Measurements from ENCODE around the gene RABAC1. TPM values are rescaled to one million over a fixed set of nuclear protein-coding genes. Genes with fewer than 3 reads are reported as not detected.

The RABAC1 gene
- polyA plus RNA-seq, 1 donor (not counting 4 experiments of a cell fraction or from before 2014, with no cell fraction given) = 107 TPM

DNA sequence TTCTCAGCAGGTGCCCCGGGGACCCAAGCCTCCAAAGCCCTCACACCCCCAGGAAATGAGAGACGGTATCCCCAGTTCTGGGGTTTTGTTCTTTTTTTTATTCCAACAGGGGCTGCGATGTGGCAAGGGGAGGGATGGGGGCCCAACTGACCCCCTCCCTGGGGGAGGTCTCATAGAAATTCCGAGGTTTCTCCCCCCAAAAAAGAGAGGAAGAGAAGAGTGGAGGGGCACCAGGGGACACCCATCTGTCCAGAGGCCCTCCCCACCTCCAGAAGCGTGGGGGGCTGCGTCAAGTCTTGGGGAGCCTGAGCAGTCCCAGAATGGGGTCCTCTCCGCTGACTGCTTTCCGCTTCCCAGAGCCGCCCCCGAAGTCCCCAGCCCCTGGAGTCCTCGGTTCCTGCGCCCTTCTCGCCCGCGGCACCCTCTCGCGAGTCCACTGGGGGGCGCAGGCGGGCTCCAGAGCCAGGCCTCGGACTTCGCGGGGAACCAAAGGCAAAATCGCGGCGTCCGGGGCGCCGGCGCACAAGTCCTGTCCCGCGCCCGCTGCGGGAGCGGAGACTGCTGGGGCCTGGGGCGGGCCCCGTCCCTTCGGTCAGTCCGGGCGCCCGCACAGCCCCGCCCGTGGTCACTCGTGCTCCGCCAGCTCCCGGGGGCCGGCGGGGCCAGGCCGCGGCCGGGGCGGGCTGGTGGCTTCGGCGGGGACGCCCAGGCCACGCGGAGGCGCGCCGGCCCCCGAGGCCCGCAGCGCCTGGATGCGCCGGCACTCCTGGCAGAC is 39.3 kb upstream of the RABAC1 start:
- TF ChIP-seq EZH2 (IDR thresholded peaks at IDR 0.05; ENCODE audit: low read length) = no peak
- TF ChIP-seq, protein P1, sequence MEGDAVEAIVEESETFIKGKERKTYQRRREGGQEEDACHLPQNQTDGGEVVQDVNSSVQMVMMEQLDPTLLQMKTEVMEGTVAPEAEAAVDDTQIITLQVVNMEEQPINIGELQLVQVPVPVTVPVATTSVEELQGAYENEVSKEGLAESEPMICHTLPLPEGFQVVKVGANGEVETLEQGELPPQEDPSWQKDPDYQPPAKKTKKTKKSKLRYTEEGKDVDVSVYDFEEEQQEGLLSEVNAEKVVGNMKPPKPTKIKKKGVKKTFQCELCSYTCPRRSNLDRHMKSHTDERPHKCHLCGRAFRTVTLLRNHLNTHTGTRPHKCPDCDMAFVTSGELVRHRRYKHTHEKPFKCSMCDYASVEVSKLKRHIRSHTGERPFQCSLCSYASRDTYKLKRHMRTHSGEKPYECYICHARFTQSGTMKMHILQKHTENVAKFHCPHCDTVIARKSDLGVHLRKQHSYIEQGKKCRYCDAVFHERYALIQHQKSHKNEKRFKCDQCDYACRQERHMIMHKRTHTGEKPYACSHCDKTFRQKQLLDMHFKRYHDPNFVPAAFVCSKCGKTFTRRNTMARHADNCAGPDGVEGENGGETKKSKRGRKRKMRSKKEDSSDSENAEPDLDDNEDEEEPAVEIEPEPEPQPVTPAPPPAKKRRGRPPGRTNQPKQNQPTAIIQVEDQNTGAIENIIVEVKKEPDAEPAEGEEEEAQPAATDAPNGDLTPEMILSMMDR (optimal IDR thresholded peaks at IDR 0.05 in 1 of 3, IDR thresholded peaks at IDR 0.05 in 1 of 3, conservative IDR thresholded peaks at IDR 0.05 in 1 of 3; ENCODE audit: extremely low read depth in 1 of 3, insufficient read depth in 2 of 3, low read length in 3 of 3) = peak; percentile 43 to 85 (median 61)
- dilution Hi-C loops (cut with MboI; ENCODE audit: extremely low pct_ligation_motif_present, low sequenced_read_pairs) = no loop called here
- Histone ChIP-seq H3K79me2 (ENCODE audit: control insufficient read depth, insufficient read depth, low read length) (no peaks in the 10 kb centered on the region), H3K4me2 (ENCODE audit: control insufficient read depth, extremely low read depth, insufficient read depth, low read depth, low read length) (peak overlapping the region; percentile 32), H3K9me3 (ENCODE audit: control insufficient read depth, low read depth, low read length) (no peaks in the 10 kb centered on the region), H3K27ac (ENCODE audit: control insufficient read depth, insufficient read depth, low read length) (no peak overlapping the region), H3K4me3 (ENCODE audit: control insufficient read depth in 2 of 3, extremely low read depth in 1 of 3, insufficient read depth in 2 of 3, low read depth in 1 of 3, low read length in 3 of 3) (no peak overlapping the region), H3K4me1 (ENCODE audit: control insufficient read depth, extremely low read depth, insufficient read depth, low read length) (no peaks in the 10 kb centered on the region), H3K36me3 (ENCODE audit: control insufficient read depth in 2 of 2, extremely low read depth in 1 of 2, insufficient read depth in 2 of 2, low read length in 2 of 2) (no peaks in the 10 kb centered on the region), H3K9ac (ENCODE audit: control insufficient read depth, extremely low read depth, insufficient read depth, low read length) (no peak overlapping the region), H2AFZ (ENCODE audit: control insufficient read depth, low read length) (no peak overlapping the region), H3K27me3 (ENCODE audit: control insufficient read depth, extremely low read depth, insufficient read depth, low read length) (peaks cover 70% of the 10 kb centered on the region), H3K9me1 (ENCODE audit: control insufficient read depth, extremely low read depth, insufficient read depth, low read length) (no peaks in the 10 kb centered on the region), H4K20me1 (ENCODE audit: control insufficient read depth, extremely low read depth, insufficient read depth, low read length) (no peaks in the 10 kb centered on the region)
- DNase-seq (ENCODE audit: low read depth, low spot score) = no peak
- FAIRE-seq = no peak

DNA sequence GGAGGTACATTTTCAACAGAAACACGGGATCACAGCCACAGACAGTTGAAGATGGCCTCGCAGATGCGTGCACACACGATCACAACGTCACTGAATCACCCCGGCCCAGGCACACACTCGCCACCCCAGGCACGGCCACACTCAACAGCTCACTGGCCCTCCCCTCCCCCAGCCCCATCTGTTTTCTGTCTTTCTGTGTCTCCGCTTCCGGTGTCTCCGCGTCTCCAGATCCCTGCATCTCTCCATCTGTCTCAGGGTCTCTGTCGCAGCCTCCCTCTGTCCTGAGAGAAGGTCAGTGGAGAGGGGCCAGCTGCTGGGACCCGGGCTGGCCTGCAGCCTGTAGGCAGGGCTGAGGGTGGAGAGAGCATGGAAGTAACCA is 38.7 kb upstream of the RABAC1 start:
- no peak for DNase-seq (ENCODE audit: low read depth, low spot score)
- Histone ChIP-seq H3K27ac (ENCODE audit: control insufficient read depth, insufficient read depth, low read length) (no peak overlapping the region), H2AFZ (ENCODE audit: control insufficient read depth, low read length) (no peak overlapping the region), H4K20me1 (ENCODE audit: control insufficient read depth, extremely low read depth, insufficient read depth, low read length) (no peaks in the 10 kb centered on the region), H3K4me1 (ENCODE audit: control insufficient read depth, extremely low read depth, insufficient read depth, low read length) (no peaks in the 10 kb centered on the region), H3K4me3 (ENCODE audit: control insufficient read depth in 2 of 3, extremely low read depth in 1 of 3, insufficient read depth in 2 of 3, low read depth in 1 of 3, low read length in 3 of 3) (no peak overlapping the region), H3K36me3 (ENCODE audit: control insufficient read depth in 2 of 2, extremely low read depth in 1 of 2, insufficient read depth in 2 of 2, low read length in 2 of 2) (no peaks in the 10 kb centered on the region), H3K4me2 (ENCODE audit: control insufficient read depth, extremely low read depth, insufficient read depth, low read depth, low read length) (no peak overlapping the region), H3K9me1 (ENCODE audit: control insufficient read depth, extremely low read depth, insufficient read depth, low read length) (no peaks in the 10 kb centered on the region), H3K27me3 (ENCODE audit: control insufficient read depth, extremely low read depth, insufficient read depth, low read length) (peaks cover 75% of the 10 kb centered on the region), H3K9me3 (ENCODE audit: control insufficient read depth, low read depth, low read length) (no peaks in the 10 kb centered on the region), H3K79me2 (ENCODE audit: control insufficient read depth, insufficient read depth, low read length) (no peaks in the 10 kb centered on the region), H3K9ac (ENCODE audit: control insufficient read depth, extremely low read depth, insufficient read depth, low read length) (no peak overlapping the region)
- FAIRE-seq = no peak
- TF ChIP-seq EZH2 (IDR thresholded peaks at IDR 0.05; ENCODE audit: low read length) = no peak
- TF ChIP-seq, protein P1 (optimal IDR thresholded peaks at IDR 0.05 in 1 of 3, IDR thresholded peaks at IDR 0.05 in 1 of 3, conservative IDR thresholded peaks at IDR 0.05 in 1 of 3; ENCODE audit: extremely low read depth in 1 of 3, insufficient read depth in 2 of 3, low read length in 3 of 3) = no peak
- dilution Hi-C loops (cut with MboI; ENCODE audit: extremely low pct_ligation_motif_present, low sequenced_read_pairs) = no loop called here

All from keratinocyte (primary cell).